HepG2 (cell line): Measurements from ENCODE around the gene THEM5. TPM values are rescaled to one million over a fixed set of nuclear protein-coding genes. Genes with fewer than 3 reads are reported as not detected.

ENCODE experiments used
- ARNT ChIP-seq: fragments of 450-650 bp; IDR thresholded peaks from 2 replicates; pipeline ENCODE4 v1.6.1; 2017
- GLI4 ChIP-seq: sonication (generic); formaldehyde crosslinking; IDR thresholded peaks from 2 replicates; pipeline ENCODE4 v1.5.1; 2020; ENCODE audit warnings: missing genetic modification reagents, mild to moderate bottlenecking, moderate library complexity, borderline replicate concordance
- NCOA1 ChIP-seq: sonication (generic); formaldehyde crosslinking; IDR thresholded peaks from 2 replicates; pipeline ENCODE4 v1.9.0; 2021; ENCODE audit warnings: missing genetic modification reagents
- SRSF9 ChIP-seq: fragments of 200-400 bp; formaldehyde crosslinking; IDR thresholded peaks from 2 replicates; pipeline ENCODE4 v1.6.1; 2018; ENCODE audit warnings: borderline replicate concordance, mild to moderate bottlenecking, low read depth, low read length; ENCODE audit not compliant: insufficient read depth, poor library complexity, severe bottlenecking
- ZNF383 ChIP-seq: sonication (generic); formaldehyde crosslinking; IDR thresholded peaks from 2 replicates; pipeline ENCODE4 v1.4.0; 2020; ENCODE audit warnings: missing genetic modification reagents, mild to moderate bottlenecking, borderline replicate concordance
- ZNF546 ChIP-seq: sonication (generic); formaldehyde crosslinking; conservative IDR thresholded peaks from 2 replicates; pipeline ENCODE4 v1.8.1; 2023; ENCODE audit warnings: mild to moderate bottlenecking, missing genetic modification reagents
- ZNF589 ChIP-seq: sonication (generic); formaldehyde crosslinking; conservative IDR thresholded peaks from 2 replicates; pipeline ENCODE4 v1.8.0; 2022; ENCODE audit warnings: mild to moderate bottlenecking, moderate library complexity, missing genetic modification reagents
- polyA plus RNA-seq, 8 experiments: library from polyadenylated mRNA; depleted of rRNA in 3 of 8; stranded (reverse) in 7 of 8; unstranded in 1 of 8; fragments of >200 nt; fragmentation: Illumina TruSeq in 4 of 8; extraction: Trizol in 4 of 8; gene quantifications; 2 replicates each; pipeline versions ENCODE4 v1.2.1 to v1.2.3, GENCODE V29; 2011 to 2016; ENCODE audit warnings: low read depth in 4 of 8, missing spikeins in 1 of 8, mixed read lengths in 1 of 8; ENCODE audit not compliant: insufficient read depth in 1 of 8
- total RNA-seq, 5 experiments: library from RNA; depleted of rRNA; stranded (reverse); fragments of >200 nt; fragmentation: Illumina TruSeq; extraction: Trizol; gene quantifications; 2 replicates each; pipeline ENCODE4 v1.2.3, GENCODE V29; 2016; ENCODE audit warnings: low read depth in 1 of 5
- TF ChIP-seq, protein P1 (sequence below): fragments of 450-650 bp; IDR thresholded peaks from 2 replicates; pipeline ENCODE4 v1.6.1; 2017; ENCODE audit warnings: mild to moderate bottlenecking
- TF ChIP-seq, protein P2 (sequence below): IDR thresholded peaks from 2 replicates; pipeline ENCODE4 v1.6.1; 2016; ENCODE audit warnings: missing genetic modification reagents, missing compliant biosample characterization
- TF ChIP-seq, protein P3 (sequence below): sonication (generic); formaldehyde crosslinking; IDR thresholded peaks from 2 replicates; pipeline ENCODE4 v1.9.0; 2021; ENCODE audit warnings: missing genetic modification reagents, borderline replicate concordance
- TF ChIP-seq, protein P4 (sequence below): sonication (generic); formaldehyde crosslinking; IDR thresholded peaks from 2 replicates; pipeline ENCODE4 v1.5.0; 2020; ENCODE audit warnings: mild to moderate bottlenecking, missing genetic modification reagents

Gene THEM5
- total and polyA plus RNA-seq, 2 of the 13 experiments (the other 11 are each of a cell fraction or from before 2014, with no cell fraction given) = not detected

DNA sequence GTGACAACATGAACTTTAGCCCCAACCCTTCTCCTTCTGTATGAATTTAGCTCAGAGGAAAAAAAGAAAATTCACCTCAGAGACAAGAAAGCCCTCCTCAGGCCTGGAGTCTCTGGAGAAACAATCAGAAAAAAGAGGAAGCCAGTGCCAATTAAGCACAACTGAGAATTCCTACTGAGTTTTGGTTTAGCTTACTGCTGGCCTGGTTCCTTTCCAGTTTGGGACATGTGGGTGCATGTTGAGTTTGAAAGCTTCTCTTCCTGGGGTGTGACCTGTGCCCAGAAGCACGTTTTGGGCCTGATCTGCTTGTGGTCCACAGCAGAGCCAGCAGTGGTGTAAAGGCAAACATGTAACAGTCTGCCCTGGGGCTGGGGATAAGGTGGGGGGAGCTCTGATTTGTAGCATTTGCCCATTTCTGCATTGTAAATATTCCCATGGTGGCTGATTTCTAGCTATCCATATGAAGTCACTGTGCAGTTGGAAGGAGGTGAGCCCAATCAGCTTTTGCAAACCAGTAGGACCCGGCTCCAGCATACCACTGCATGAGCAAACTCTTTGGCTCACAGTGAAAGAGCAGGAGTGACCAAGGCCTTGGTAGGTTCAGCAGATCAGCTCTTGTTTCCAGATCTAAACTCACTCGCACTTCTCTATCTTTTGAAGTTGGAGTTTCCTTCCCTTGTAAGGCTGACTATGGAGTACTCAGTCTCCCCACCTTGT, 4.7 kb upstream of the THEM5 start (continued):
- TF ChIP-seq, protein P1, sequence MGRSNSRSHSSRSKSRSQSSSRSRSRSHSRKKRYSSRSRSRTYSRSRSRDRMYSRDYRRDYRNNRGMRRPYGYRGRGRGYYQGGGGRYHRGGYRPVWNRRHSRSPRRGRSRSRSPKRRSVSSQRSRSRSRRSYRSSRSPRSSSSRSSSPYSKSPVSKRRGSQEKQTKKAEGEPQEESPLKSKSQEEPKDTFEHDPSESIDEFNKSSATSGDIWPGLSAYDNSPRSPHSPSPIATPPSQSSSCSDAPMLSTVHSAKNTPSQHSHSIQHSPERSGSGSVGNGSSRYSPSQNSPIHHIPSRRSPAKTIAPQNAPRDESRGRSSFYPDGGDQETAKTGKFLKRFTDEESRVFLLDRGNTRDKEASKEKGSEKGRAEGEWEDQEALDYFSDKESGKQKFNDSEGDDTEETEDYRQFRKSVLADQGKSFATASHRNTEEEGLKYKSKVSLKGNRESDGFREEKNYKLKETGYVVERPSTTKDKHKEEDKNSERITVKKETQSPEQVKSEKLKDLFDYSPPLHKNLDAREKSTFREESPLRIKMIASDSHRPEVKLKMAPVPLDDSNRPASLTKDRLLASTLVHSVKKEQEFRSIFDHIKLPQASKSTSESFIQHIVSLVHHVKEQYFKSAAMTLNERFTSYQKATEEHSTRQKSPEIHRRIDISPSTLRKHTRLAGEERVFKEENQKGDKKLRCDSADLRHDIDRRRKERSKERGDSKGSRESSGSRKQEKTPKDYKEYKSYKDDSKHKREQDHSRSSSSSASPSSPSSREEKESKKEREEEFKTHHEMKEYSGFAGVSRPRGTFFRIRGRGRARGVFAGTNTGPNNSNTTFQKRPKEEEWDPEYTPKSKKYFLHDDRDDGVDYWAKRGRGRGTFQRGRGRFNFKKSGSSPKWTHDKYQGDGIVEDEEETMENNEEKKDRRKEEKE = no peak
- TF ChIP-seq, protein P2, sequence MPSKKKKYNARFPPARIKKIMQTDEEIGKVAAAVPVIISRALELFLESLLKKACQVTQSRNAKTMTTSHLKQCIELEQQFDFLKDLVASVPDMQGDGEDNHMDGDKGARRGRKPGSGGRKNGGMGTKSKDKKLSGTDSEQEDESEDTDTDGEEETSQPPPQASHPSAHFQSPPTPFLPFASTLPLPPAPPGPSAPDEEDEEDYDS (CRISPR knock-in tag) = no peak
- TF ChIP-seq NCOA1 (CRISPR knock-in tag) (no peak), SRSF9 (no peak), ZNF589 (no peak), GLI4 (no peak), ZNF383 (CRISPR knock-in tag) (no peak), ARNT (no peak), ZNF546 (no peak)
- TF ChIP-seq, protein P3, sequence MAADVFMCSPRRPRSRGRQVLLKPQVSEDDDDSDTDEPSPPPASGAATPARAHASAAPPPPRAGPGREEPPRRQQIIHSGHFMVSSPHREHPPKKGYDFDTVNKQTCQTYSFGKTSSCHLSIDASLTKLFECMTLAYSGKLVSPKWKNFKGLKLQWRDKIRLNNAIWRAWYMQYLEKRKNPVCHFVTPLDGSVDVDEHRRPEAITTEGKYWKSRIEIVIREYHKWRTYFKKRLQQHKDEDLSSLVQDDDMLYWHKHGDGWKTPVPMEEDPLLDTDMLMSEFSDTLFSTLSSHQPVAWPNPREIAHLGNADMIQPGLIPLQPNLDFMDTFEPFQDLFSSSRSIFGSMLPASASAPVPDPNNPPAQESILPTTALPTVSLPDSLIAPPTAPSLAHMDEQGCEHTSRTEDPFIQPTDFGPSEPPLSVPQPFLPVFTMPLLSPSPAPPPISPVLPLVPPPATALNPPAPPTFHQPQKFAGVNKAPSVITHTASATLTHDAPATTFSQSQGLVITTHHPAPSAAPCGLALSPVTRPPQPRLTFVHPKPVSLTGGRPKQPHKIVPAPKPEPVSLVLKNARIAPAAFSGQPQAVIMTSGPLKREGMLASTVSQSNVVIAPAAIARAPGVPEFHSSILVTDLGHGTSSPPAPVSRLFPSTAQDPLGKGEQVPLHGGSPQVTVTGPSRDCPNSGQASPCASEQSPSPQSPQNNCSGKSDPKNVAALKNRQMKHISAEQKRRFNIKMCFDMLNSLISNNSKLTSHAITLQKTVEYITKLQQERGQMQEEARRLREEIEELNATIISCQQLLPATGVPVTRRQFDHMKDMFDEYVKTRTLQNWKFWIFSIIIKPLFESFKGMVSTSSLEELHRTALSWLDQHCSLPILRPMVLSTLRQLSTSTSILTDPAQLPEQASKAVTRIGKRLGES (CRISPR knock-in tag) = no peak
- TF ChIP-seq, protein P4, sequence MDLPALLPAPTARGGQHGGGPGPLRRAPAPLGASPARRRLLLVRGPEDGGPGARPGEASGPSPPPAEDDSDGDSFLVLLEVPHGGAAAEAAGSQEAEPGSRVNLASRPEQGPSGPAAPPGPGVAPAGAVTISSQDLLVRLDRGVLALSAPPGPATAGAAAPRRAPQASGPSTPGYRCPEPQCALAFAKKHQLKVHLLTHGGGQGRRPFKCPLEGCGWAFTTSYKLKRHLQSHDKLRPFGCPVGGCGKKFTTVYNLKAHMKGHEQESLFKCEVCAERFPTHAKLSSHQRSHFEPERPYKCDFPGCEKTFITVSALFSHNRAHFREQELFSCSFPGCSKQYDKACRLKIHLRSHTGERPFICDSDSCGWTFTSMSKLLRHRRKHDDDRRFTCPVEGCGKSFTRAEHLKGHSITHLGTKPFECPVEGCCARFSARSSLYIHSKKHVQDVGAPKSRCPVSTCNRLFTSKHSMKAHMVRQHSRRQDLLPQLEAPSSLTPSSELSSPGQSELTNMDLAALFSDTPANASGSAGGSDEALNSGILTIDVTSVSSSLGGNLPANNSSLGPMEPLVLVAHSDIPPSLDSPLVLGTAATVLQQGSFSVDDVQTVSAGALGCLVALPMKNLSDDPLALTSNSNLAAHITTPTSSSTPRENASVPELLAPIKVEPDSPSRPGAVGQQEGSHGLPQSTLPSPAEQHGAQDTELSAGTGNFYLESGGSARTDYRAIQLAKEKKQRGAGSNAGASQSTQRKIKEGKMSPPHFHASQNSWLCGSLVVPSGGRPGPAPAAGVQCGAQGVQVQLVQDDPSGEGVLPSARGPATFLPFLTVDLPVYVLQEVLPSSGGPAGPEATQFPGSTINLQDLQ = no peak
